AG04449 (cell line): Measurements from ENCODE around the gene SARS2.

Experiments
- CTCF ChIA-PET: fragments of 350-600 bp; formaldehyde crosslinking; extraction: SDS; loops from one replicate; lab custom pipeline; 2021; ENCODE audit warnings: antibody characterized with exemption; lab: Yijun Ruan, JAX
- POLR2A ChIA-PET: fragments of 400-600, 350-600 bp; formaldehyde crosslinking; extraction: SDS; loops from one replicate; lab custom pipeline; 2020; ENCODE audit warnings: antibody characterized with exemption, inconsistent platforms; lab: Yijun Ruan, JAX
- DNase-seq: peaks from one replicate; pipeline ENCODE4 v3.0.0-alpha.2; 2010; ENCODE audit warnings: low read depth, low spot score
- H3K4me3 ChIP-seq: 2 replicates; pipeline ENCODE4 v1.5.1; 2011; ENCODE audit warnings: low read depth, mild to moderate bottlenecking, control low read depth, low read length
- TF ChIP-seq, protein P1 (sequence below): IDR thresholded peaks from one replicate; pipeline ENCODE4 v1.5.1; 2011; ENCODE audit warnings: mild to moderate bottlenecking, moderate library complexity, low read length, control low read depth, inconsistent platforms; ENCODE audit not compliant: insufficient read depth; ENCODE audit errors: missing control alignments

Gene SARS2

DNA sequence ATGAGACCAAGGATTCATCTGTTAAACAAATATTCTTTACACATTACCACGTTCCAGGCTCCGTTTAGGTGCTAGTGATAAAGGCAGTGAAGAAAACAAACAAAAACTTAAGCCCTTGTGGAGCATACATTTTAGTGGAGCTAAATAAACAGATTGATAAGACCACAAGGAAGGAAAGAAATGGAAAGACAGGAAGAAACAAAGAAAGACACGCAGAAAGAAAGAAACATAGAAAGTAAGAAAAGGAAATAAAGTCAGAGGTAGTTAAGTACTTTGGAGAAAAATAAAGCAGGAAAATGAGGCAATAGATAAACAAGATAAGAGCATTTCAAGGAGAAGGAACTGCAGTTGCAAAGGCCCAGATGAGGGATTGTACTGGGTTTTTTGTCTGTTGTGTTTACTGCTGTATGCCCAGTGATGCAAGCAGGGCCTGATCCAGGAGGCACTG, 29.8 kb downstream of the SARS2 start:
- no peak for DNase-seq
- CTCF ChIA-PET: interaction anchor here (0.7 to 4.4 kb wide), 6 partner anchors 13 to 356 kb away, joined by 4 to 53 read pairs (median 6); partner anchors contain the start of genes MRPS12 and SARS2
- POLR2A ChIA-PET: no interaction called here
- peak overlapping the region; percentile 84 for H3K4me3 ChIP-seq
- TF ChIP-seq, protein P1, sequence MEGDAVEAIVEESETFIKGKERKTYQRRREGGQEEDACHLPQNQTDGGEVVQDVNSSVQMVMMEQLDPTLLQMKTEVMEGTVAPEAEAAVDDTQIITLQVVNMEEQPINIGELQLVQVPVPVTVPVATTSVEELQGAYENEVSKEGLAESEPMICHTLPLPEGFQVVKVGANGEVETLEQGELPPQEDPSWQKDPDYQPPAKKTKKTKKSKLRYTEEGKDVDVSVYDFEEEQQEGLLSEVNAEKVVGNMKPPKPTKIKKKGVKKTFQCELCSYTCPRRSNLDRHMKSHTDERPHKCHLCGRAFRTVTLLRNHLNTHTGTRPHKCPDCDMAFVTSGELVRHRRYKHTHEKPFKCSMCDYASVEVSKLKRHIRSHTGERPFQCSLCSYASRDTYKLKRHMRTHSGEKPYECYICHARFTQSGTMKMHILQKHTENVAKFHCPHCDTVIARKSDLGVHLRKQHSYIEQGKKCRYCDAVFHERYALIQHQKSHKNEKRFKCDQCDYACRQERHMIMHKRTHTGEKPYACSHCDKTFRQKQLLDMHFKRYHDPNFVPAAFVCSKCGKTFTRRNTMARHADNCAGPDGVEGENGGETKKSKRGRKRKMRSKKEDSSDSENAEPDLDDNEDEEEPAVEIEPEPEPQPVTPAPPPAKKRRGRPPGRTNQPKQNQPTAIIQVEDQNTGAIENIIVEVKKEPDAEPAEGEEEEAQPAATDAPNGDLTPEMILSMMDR: no peak

DNA sequence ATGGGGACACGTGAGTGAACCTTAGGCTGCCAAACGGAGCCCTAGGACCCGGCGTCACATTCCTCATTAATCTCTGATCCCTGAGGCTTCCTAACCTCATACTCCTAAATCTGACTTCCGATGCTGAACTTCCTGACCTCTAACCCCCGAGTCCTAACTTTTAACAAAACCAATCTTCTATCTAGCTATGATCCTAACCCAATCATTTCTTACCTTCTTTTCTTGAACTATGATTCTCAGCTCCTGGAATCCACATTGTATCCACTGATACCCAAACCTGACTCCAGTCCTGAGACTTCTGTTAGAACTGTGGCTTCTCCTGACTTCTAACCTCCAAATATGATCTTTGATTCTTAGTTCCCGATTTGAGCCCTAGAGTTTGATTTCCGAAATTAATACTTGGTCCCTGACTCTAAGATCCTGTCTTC, 30.3 kb downstream of the SARS2 start:
- no peak for DNase-seq
- POLR2A ChIA-PET: interaction anchor here (0.8 to 1.0 kb wide), 3 partner anchors 12 to 368 kb away, joined by 3 to 4 read pairs (median 4); no protein-coding TSS in a partner anchor

DNA sequence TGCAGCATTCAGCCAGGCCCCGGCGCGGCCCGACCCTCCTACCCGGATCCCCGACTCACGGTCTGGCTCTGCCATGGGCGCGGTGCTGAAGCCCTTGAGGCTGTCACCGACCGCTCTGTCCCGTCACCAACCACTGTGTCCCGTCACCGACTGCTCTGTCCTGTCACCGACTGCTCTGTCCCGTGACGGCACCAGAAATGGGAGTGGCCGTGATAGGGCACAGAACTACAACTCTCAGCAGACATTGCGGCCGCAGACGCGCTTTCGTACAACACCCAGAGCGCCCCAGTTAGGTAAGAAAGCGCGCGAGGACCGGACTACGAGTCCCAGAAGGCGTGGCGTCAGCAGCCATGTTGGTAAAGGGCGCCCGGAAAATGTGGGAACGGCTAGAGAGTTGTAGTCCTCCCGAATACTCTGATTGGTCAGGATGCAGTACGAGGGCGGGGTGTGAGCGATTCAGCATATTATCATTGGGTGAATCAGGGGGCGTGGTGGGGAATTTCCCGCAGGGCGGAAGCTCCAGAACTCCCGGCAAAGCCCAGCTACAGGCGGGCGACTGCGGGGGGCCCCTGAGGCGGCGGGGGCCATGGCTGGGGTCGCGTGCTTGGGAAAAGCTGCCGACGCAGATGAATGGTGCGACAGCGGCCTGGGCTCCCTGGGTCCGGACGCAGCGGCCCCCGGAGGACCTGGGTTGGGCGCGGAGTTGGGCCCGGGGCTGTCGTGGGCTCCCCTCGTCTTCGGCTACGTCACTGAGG, 30.9 kb downstream of the SARS2 start, which contains the start of the genes NFKBIB and SIRT2:
NFKBIB (plus strand) TSS at position 523 of the 755 bp plus-strand sequence; CDS start at position 587, 64 bp downstream.
SIRT2 (minus strand) TSS at position 172 of the 755 bp plus-strand sequence; CDS start at position 75, 97 bp downstream.
- DNase-seq: peak; percentile 97
- H3K4me3 ChIP-seq: peak within 1 kb of the TSS; percentile 91
- CTCF ChIA-PET: interaction anchor here (1.3 to 4.4 kb wide), 3 partner anchors 12 to 30 kb away, joined by 8 to 53 read pairs (median 13); partner anchors contain the start of genes MRPS12 and SARS2
- TF ChIP-seq, protein P1: no peak
- POLR2A ChIA-PET: interaction anchor here (0.8 to 1.0 kb wide), 3 partner anchors 12 to 368 kb away, joined by 3 to 4 read pairs (median 4); no protein-coding TSS in a partner anchor

More for the DNA sequence above, 30.3 kb downstream of the SARS2 start:
- CTCF ChIA-PET: interaction anchor here (0.9 to 4.4 kb wide), 5 partner anchors 13 to 262 kb away, joined by 4 to 53 read pairs (median 8); partner anchors contain the start of genes MRPS12 and SARS2
- TF ChIP-seq, protein P1: no peak
- H3K4me3 ChIP-seq: peak overlapping the region; percentile 84

DNA sequence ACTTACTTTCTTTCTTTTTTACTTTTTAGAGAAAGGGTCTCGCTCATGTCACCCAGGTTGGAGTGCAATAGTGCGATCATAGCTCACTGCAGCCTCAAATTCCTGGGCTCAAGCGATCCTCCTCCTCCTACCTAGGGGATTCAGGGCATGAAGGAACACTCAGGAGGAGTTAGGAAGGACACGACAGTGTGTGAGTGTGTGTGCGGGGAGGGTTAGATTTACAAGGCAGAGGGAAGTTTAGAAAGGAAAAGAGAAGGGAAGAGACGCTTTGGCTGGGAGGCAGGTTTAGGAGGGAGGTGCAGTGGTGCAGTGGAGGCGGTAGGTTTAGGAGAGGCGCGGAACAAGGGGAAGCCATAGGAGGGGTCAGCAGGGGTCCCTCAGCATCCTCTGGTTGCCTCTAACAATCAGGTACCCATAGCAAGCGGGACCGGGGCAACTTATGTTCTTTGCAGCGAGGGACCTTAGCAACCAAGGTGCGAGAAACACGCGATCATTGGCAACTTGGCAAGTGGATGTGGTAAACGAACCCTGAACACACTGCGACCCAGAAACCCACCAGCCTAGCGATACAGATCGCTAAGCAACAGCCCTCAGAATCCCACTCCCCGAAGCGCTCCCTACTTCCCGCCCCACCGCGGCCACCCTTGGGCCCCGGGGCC, 31.6 kb downstream of the SARS2 start:
- peak overlapping the region; percentile 91 for H3K4me3 ChIP-seq
- DNase-seq: no peak
- CTCF ChIA-PET: interaction anchor here (3.6 kb wide), 1 partner anchor 12 kb away, joined by 20 read pairs; no protein-coding TSS in a partner anchor
- TF ChIP-seq, protein P1: no peak
- POLR2A ChIA-PET: no interaction called here

DNA sequence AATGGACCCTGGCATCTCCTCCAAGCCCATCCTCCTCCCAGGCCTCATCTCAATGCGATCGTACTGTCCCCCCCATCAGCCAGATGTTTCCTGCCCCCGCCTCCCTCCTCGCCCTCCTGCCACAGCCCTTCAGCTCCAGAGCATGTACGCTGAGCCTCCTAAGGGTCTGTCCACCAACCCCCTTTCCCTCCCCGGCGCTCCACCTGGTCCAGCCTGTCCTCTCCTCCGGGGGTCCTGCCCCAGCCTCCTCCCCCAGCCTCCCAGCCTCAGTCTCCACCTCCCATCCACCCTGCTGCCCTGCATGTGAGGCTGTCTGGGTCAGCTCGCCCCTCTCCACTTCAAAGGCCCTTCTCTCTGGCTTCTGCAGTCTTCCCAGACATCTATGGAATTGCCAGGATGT, 35.6 kb downstream of the SARS2 start:
- ChIA-PET CTCF (interaction anchor here (1.0 kb wide), 2 partner anchors 19 to 380 kb away, joined by 3 read pairs; no protein-coding TSS in a partner anchor), POLR2A (no interaction called here)
- no peak for DNase-seq
- no peak overlapping the region for H3K4me3 ChIP-seq
- TF ChIP-seq, protein P1: no peak
